HEK293 (cell line): ENCODE data around the gene TNFSF12.

Experiments used
- CTCF ChIA-PET: fragments of 350-600 bp; formaldehyde crosslinking; extraction: SDS; loops from one replicate; lab custom pipeline; 2021; ENCODE audit warnings: antibody characterized with exemption; lab: Yijun Ruan, JAX
- POLR2A ChIA-PET: fragments of 300-600 bp; formaldehyde crosslinking; extraction: SDS; loops from one replicate; lab custom pipeline; 2020; ENCODE audit warnings: antibody characterized with exemption, inconsistent platforms; lab: Yijun Ruan, JAX
- H3K27ac ChIP-seq: fragments of 200-500 bp; sonication (Bioruptor generic); 2 replicates; pipeline ENCODE4 v1.5.1; 2014; ENCODE audit warnings: low read depth, low read length, control low read depth, inconsistent platforms; ENCODE audit errors: extremely low read depth
- H3K36me3 ChIP-seq, 2 experiments: fragments of 200-500 bp in 1 of 2; sonication (Bioruptor generic) in 1 of 2; 1 replicate in 1 of 2; 2 replicates in 1 of 2; pipeline ENCODE4 v1.5.1; 2014 to 2017; ENCODE audit warnings: inconsistent platforms in 2 of 2, low read length in 2 of 2; ENCODE audit not compliant: control insufficient read depth in 2 of 2, insufficient read depth in 1 of 2
- H3K4me1 ChIP-seq: fragments of 200-500 bp; sonication (Bioruptor generic); 2 replicates; pipeline ENCODE4 v1.5.1; 2014; ENCODE audit warnings: mild to moderate bottlenecking, low read length, inconsistent platforms; ENCODE audit not compliant: control insufficient read depth, insufficient read depth
- H3K4me3 ChIP-seq: 2 replicates; pipeline ENCODE4 v1.5.1; 2011; ENCODE audit warnings: low read depth, mild to moderate bottlenecking, control low read depth, low read length, moderate library complexity
- H3K9me3 ChIP-seq: fragments of 200-500 bp; sonication (Bioruptor generic); 2 replicates; pipeline ENCODE4 v1.5.1; 2014; ENCODE audit warnings: low read depth, low read length, inconsistent platforms; ENCODE audit not compliant: control insufficient read depth, insufficient read depth
- ELK4 ChIP-seq: IDR thresholded peaks from 2 replicates; pipeline ENCODE4 v1.6.1; 2011; ENCODE audit warnings: mild to moderate bottlenecking, low read depth, low read length, borderline replicate concordance
- GLI4 ChIP-seq: fragments of 450-650 bp; formaldehyde crosslinking; IDR thresholded peaks from 2 replicates; pipeline ENCODE4 v1.5.1; 2016; ENCODE audit warnings: missing biosample characterization, missing genetic modification characterization
- GLIS2 ChIP-seq: fragments of 450-650 bp; formaldehyde crosslinking; IDR thresholded peaks from 2 replicates; pipeline ENCODE4 v1.5.1; 2016; ENCODE audit warnings: missing biosample characterization, missing genetic modification characterization
- OSR2 ChIP-seq: fragments of 450-650 bp; formaldehyde crosslinking; IDR thresholded peaks from 2 replicates; pipeline ENCODE4 v1.5.1; 2016; ENCODE audit warnings: missing biosample characterization, missing genetic modification characterization
- REPIN1 ChIP-seq: fragments of 450-650 bp; formaldehyde crosslinking; IDR thresholded peaks from 2 replicates; pipeline ENCODE4 v1.5.1; 2017; ENCODE audit warnings: missing biosample characterization, missing genetic modification characterization, low read depth
- ZBTB20 ChIP-seq: fragments of 450-650 bp; formaldehyde crosslinking; IDR thresholded peaks from 2 replicates; pipeline ENCODE4 v1.5.1; 2016; ENCODE audit warnings: missing biosample characterization, missing genetic modification characterization
- ZBTB26 ChIP-seq: fragments of 450-650 bp; formaldehyde crosslinking; optimal IDR thresholded peaks from 2 replicates; pipeline ENCODE3; 2016; ENCODE audit warnings: missing biosample characterization, mild to moderate bottlenecking, missing genetic modification characterization
- ZBTB44 ChIP-seq: fragments of 450-650 bp; IDR thresholded peaks from 2 replicates; pipeline ENCODE4 v1.5.1; 2018; ENCODE audit warnings: missing biosample characterization, mild to moderate bottlenecking, missing genetic modification characterization
- ZFHX2 ChIP-seq: fragments of 450-650 bp; formaldehyde crosslinking; conservative IDR thresholded peaks from 2 replicates; pipeline ENCODE4 v1.5.1; 2016; ENCODE audit warnings: missing biosample characterization, missing genetic modification characterization
- ZNF16 ChIP-seq: fragments of 450-650 bp; formaldehyde crosslinking; IDR thresholded peaks from 2 replicates; pipeline ENCODE4 v1.5.1; 2016; ENCODE audit warnings: low read depth, missing biosample characterization, missing genetic modification characterization
- ZNF211 ChIP-seq: fragments of 450-650 bp; formaldehyde crosslinking; IDR thresholded peaks from 2 replicates; pipeline ENCODE4 v1.5.1; 2016; ENCODE audit warnings: low read depth, missing biosample characterization, missing genetic modification characterization
- ZNF311 ChIP-seq: fragments of 450-650 bp; formaldehyde crosslinking; IDR thresholded peaks from 2 replicates; pipeline ENCODE4 v1.5.1; 2017; ENCODE audit warnings: missing biosample characterization, missing genetic modification characterization, borderline replicate concordance
- ZNF341 ChIP-seq: fragments of 450-650 bp; formaldehyde crosslinking; IDR thresholded peaks from 2 replicates; pipeline ENCODE4; 2016; ENCODE audit warnings: low read depth, missing biosample characterization, missing genetic modification characterization
- ZNF394 ChIP-seq: fragments of 450-650 bp; formaldehyde crosslinking; IDR thresholded peaks from 2 replicates; pipeline ENCODE4 v1.5.1; 2016; ENCODE audit warnings: missing biosample characterization, missing genetic modification characterization, mild to moderate bottlenecking, moderate library complexity, borderline replicate concordance
- ZNF404 ChIP-seq: fragments of 450-650 bp; formaldehyde crosslinking; IDR thresholded peaks from 2 replicates; pipeline ENCODE4 v1.5.1; 2017; ENCODE audit warnings: missing biosample characterization, missing genetic modification characterization
- ZNF473 ChIP-seq: fragments of 450-650 bp; formaldehyde crosslinking; IDR thresholded peaks from 2 replicates; pipeline ENCODE4 v1.5.1; 2017; ENCODE audit warnings: missing biosample characterization, missing genetic modification characterization
- ZNF521 ChIP-seq: fragments of 450-650 bp; formaldehyde crosslinking; IDR thresholded peaks from 2 replicates; pipeline ENCODE4 v1.5.1; 2017; ENCODE audit warnings: missing biosample characterization, mild to moderate bottlenecking, missing genetic modification characterization
- ZNF548 ChIP-seq: fragments of 450-650 bp; formaldehyde crosslinking; IDR thresholded peaks from 2 replicates; pipeline ENCODE4 v1.5.1; 2016; ENCODE audit warnings: missing biosample characterization, missing genetic modification characterization
- ZNF555 ChIP-seq: fragments of 450-650 bp; formaldehyde crosslinking; conservative IDR thresholded peaks from 2 replicates; pipeline ENCODE4 v1.5.1; 2017; ENCODE audit warnings: missing biosample characterization, mild to moderate bottlenecking, missing genetic modification characterization, inconsistent platforms
- ZNF585B ChIP-seq: fragments of 450-650 bp; formaldehyde crosslinking; IDR thresholded peaks from 2 replicates; pipeline ENCODE4 v1.5.1; 2016; ENCODE audit warnings: missing biosample characterization, missing genetic modification characterization
- ZNF610 ChIP-seq: fragments of 450-650 bp; formaldehyde crosslinking; IDR thresholded peaks from 2 replicates; pipeline ENCODE4 v1.5.1; 2016; ENCODE audit warnings: missing biosample characterization, missing genetic modification characterization, borderline replicate concordance
- ZNF623 ChIP-seq: fragments of 450-650 bp; formaldehyde crosslinking; IDR thresholded peaks from 2 replicates; pipeline ENCODE4 v1.5.1; 2016; ENCODE audit warnings: missing biosample characterization, missing genetic modification characterization
- ZNF670 ChIP-seq: fragments of 450-650 bp; formaldehyde crosslinking; IDR thresholded peaks from 2 replicates; pipeline ENCODE4 v1.5.1; 2016; ENCODE audit warnings: missing biosample characterization, missing genetic modification characterization, low read depth
- ZNF701 ChIP-seq: fragments of 450-650 bp; formaldehyde crosslinking; IDR thresholded peaks from 2 replicates; pipeline ENCODE4 v1.5.1; 2016; ENCODE audit warnings: missing biosample characterization, missing genetic modification characterization
- ZNF785 ChIP-seq: fragments of 450-650 bp; formaldehyde crosslinking; IDR thresholded peaks from 2 replicates; pipeline ENCODE4 v1.5.1; 2016; ENCODE audit warnings: missing biosample characterization, missing genetic modification characterization

Gene TNFSF12

GRCh38 chr17:7501729-7502128 is 47.1 kb upstream of the TNFSF12 start:
- peaks cover 93 to 97% of the 10 kb centered on the region in 2 experiments for H3K36me3 ChIP-seq
- H3K27ac ChIP-seq = no peak overlapping the region
- POLR2A ChIA-PET = no interaction called here
- CTCF ChIA-PET = no interaction called here
- H3K9me3 ChIP-seq = no peaks in the 10 kb centered on the region
- H3K4me1 ChIP-seq = no peaks in the 10 kb centered on the region
- no peak for TF ChIP-seq ZNF473
- TF ChIP-seq ZNF623 (tag by site-specific recombination) = no peak
- no peak for TF ChIP-seq ZNF701 (tag by site-specific recombination)
- TF ChIP-seq ZFHX2 (tag by site-specific recombination) = no peak
- TF ChIP-seq ZBTB20 (tag by site-specific recombination) = no peak
- no peak for TF ChIP-seq ZNF610 (tag by site-specific recombination)
- TF ChIP-seq ZNF404 (tag by site-specific recombination) = no peak
- TF ChIP-seq ZNF311 (tag by site-specific recombination) = no peak
- TF ChIP-seq ZNF785 (tag by site-specific recombination) = no peak
- TF ChIP-seq OSR2 (tag by site-specific recombination) = no peak
- TF ChIP-seq, all 188 proteins: peak for 0
- no peak overlapping the region for H3K4me3 ChIP-seq

- H3K36me3 ChIP-seq = peaks cover 94 to 97% of the 10 kb centered on the region in 2 experiments
- H3K27ac ChIP-seq = 0 out of 2 replicates have a peak overlapping the region, but pooled peaks have one; percentile 9
- H3K4me1 ChIP-seq = no peaks in the 10 kb centered on the region
- ChIA-PET POLR2A (interaction anchor here (0.7 to 1.7 kb wide), 2 partner anchors 10 to 18 kb away, joined by 4 to 7 read pairs; partner anchors contain the start of gene POLR2A), CTCF (interaction anchor here (0.6 to 3.4 kb wide), 6 partner anchors 9 to 58 kb away, joined by 3 to 25 read pairs (median 4); no protein-coding TSS in a partner anchor)
- H3K4me3 ChIP-seq = no peak overlapping the region
- H3K9me3 ChIP-seq = no peaks in the 10 kb centered on the region
- TF ChIP-seq GLI4 (tag by site-specific recombination) (no peak), ZNF623 (tag by site-specific recombination) (no peak), ZNF555 (no peak), ZNF341 (tag by site-specific recombination) (no peak), ZNF521 (tag by site-specific recombination) (no peak), ZBTB44 (tag by site-specific recombination) (no peak), REPIN1 (no peak), GLIS2 (no peak), ZNF670 (tag by site-specific recombination) (no peak), ZNF211 (tag by site-specific recombination) (no peak), ELK4 (no peak), ZNF548 (no peak), ZNF585B (tag by site-specific recombination) (no peak), ZNF16 (tag by site-specific recombination) (no peak), ZNF394 (tag by site-specific recombination) (no peak), ZBTB26 (no peak)
Measured at GRCh38 chr17:7502171-7502847, 46.5 kb upstream of the TNFSF12 start.
